Peyer's patch (tissue), 4 donors: ENCODE measurements around the gene RAB39A. TPM values are rescaled to one million over a fixed set of nuclear protein-coding genes. Genes with fewer than 3 reads are reported as not detected.

Experiments
- DNase-seq, 3 donors: peaks; one replicate each; pipeline ENCODE4 v3.0.0-alpha.2; 2017 to 2019
- H3K27ac ChIP-seq, 4 donors: fragments of 200-600 bp; sonication (generic); one replicate each; pipeline ENCODE4 v1.5.1; 2016 to 2019
- H3K27me3 ChIP-seq, 2 donors: fragments of 200-600 bp; sonication (generic); one replicate each; pipeline ENCODE4 v1.5.1; 2019
- H3K36me3 ChIP-seq, 3 donors: fragments of 200-600 bp; sonication (generic); one replicate each; pipeline ENCODE4 v1.5.1; 2016 to 2019
- H3K4me1 ChIP-seq, 4 donors: fragments of 200-600 bp; sonication (generic); one replicate each; pipeline ENCODE4 v1.5.1; 2016 to 2019
- H3K4me3 ChIP-seq, 4 donors: fragments of 200-600 bp; sonication (generic); 1 replicate in 3 of 4; 2 replicates in 1 of 4; pipeline ENCODE4 v1.5.1; 2016 to 2019; ENCODE audit warnings: mild to moderate bottlenecking in 1 of 4
- H3K9me3 ChIP-seq, 4 donors: fragments of 200-600 bp; sonication (generic); one replicate each; pipeline ENCODE4 v1.5.1; 2016 to 2019; ENCODE audit warnings: mild to moderate bottlenecking in 1 of 4
- POLR2A ChIP-seq, 2 donors: fragments of 450-650 bp; IDR thresholded peaks; one replicate each; pipeline ENCODE4 v1.5.1; 2017; ENCODE audit warnings: antibody characterized with exemption in 2 of 2, mild to moderate bottlenecking in 2 of 2, moderate library complexity in 2 of 2
- total RNA-seq, 4 donors: library from RNA; depleted of rRNA; stranded (reverse); fragments of >200 nt; gene quantifications; one replicate each; pipeline ENCODE4 v1.1.0, GENCODE V29; 2016
- TF ChIP-seq, protein P1 (sequence below), 6 experiments: fragments of 450-650 bp in 4 of 6; fragments of 200-600 bp in 2 of 6; sonication (generic) in 1 of 6; IDR thresholded peaks; one replicate each; pipeline ENCODE4 v1.5.1; 2017 to 2019; ENCODE audit warnings: antibody characterized with exemption in 6 of 6, mild to moderate bottlenecking in 3 of 6, moderate library complexity in 1 of 6

The RAB39A gene
- total RNA-seq, 4 donors from 2014 or later: 0.67 to 2.5 (median 0.87) TPM

DNA sequence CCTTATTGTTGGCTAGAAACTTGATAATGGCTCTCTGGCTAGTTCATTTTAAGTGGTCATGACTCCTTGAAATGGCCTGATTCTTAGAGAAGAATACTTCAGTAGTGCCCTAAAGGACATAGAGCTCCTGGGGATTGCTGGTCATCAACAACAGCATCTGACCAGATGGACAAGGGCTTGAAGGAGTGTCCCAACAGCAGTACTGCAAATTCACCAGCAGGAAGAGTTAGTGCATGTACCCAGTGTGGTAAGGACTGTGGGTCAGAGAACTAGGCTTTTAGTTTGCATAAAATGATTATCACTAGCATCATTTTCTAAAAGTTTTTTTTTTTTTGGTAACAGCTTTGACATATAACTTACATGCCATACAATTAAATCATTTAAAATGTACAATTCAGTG is 41.0 kb downstream of the RAB39A start:
- DNase-seq: no peak
- Histone ChIP-seq H3K27ac (no peak overlapping the region), H3K36me3 (no peaks in the 10 kb centered on the region), H3K4me3 (no peak overlapping the region), H3K4me1 (no peaks in the 10 kb centered on the region), H3K27me3 (no peaks in the 10 kb centered on the region), H3K9me3 (no peaks in the 10 kb centered on the region)
- TF ChIP-seq, protein P1, sequence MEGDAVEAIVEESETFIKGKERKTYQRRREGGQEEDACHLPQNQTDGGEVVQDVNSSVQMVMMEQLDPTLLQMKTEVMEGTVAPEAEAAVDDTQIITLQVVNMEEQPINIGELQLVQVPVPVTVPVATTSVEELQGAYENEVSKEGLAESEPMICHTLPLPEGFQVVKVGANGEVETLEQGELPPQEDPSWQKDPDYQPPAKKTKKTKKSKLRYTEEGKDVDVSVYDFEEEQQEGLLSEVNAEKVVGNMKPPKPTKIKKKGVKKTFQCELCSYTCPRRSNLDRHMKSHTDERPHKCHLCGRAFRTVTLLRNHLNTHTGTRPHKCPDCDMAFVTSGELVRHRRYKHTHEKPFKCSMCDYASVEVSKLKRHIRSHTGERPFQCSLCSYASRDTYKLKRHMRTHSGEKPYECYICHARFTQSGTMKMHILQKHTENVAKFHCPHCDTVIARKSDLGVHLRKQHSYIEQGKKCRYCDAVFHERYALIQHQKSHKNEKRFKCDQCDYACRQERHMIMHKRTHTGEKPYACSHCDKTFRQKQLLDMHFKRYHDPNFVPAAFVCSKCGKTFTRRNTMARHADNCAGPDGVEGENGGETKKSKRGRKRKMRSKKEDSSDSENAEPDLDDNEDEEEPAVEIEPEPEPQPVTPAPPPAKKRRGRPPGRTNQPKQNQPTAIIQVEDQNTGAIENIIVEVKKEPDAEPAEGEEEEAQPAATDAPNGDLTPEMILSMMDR (IDR thresholded peaks at IDR 0.05): no peak
- TF ChIP-seq POLR2A (IDR thresholded peaks at IDR 0.05): no peak

DNA sequence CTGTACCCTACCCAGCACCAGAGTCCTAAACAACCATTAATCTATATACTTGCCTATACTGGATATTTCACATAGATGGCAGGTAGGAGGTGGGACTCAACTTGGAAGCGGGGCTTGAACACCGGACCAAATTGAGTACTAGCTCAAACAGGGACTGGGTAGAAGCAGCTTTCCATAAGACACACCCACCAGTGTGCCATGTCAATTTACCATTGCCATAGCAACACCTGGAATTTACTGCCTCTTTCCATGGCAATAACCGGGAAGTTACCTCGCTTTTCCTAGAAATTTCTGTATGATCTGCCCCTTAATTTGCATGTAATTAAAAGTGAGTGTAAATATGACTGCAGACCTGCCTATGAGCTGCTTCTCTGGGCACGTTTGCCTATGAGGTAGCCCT is 41.8 kb downstream of the RAB39A start:
- no peaks in the 10 kb centered on the region for H3K27me3 ChIP-seq
- no peaks in the 10 kb centered on the region for H3K9me3 ChIP-seq
- no peak overlapping the region for H3K4me3 ChIP-seq
- TF ChIP-seq POLR2A (IDR thresholded peaks at IDR 0.05): no peak
- TF ChIP-seq, protein P1 (IDR thresholded peaks at IDR 0.05): no peak
- no peaks in the 10 kb centered on the region for H3K36me3 ChIP-seq
- H3K27ac ChIP-seq: no peak overlapping the region
- no peak for DNase-seq
- no peaks in the 10 kb centered on the region for H3K4me1 ChIP-seq

DNA sequence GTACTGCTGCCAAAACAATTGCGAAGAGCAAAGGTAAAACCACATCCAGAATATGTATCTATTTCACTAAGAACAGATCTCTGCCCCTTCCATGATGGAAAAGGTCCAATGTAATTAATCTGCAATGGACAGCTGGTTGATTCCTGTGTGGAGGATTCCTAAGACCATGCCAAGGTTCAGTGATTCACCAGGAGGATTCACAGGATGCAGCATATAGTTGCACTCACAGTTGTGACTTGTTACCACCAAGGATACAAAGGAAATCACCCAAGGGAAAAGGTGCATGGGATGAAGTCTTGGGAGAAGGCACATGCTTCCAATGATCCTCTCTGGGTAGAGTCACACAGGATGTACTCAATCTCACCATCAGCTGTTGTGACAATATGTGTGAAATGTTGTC is 45.4 kb downstream of the RAB39A start:
- no peaks in the 10 kb centered on the region for H3K36me3 ChIP-seq
- no peak for DNase-seq
- no peaks in the 10 kb centered on the region for H3K9me3 ChIP-seq
- no peaks in the 10 kb centered on the region for H3K4me1 ChIP-seq
- no peak overlapping the region for H3K4me3 ChIP-seq
- H3K27ac ChIP-seq: no peak overlapping the region
- TF ChIP-seq, protein P1 (IDR thresholded peaks at IDR 0.05): no peak
- no peak for TF ChIP-seq POLR2A (IDR thresholded peaks at IDR 0.05)
- no peaks in the 10 kb centered on the region for H3K27me3 ChIP-seq

DNA sequence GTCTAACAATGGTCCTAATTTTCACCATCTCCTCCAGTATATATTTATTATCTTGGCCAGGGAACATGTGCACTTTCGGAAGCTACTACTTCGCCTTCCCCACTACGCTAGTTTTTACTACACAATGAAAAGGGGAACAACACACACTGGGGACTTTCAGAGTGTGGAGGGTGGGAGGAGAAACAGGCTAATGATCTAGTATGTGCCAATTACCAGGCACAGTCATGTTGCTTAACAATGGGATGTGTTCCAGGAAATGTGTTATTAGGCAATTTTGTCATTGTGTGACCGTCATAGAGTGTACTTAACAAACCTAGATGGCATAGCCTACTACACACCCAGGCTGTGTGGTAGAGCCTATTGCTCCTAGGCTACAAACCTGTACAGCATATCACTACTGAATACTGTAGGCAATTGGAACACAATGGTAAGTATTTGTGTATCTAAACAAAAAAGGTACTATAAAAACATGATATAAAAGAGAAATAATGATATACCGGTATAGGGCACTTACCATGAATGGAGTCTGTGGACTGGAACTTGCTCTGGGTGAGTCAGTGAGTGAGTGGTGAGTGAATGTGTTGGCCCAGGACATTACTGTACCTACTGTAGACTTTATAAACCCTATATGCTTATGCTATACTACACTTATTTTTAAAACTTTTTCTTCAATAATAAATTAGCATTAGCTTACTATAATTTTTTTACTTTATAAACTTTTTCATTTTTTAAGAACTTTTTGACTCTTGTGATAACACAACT is 60.3 kb downstream of the RAB39A start:
- no peaks in the 10 kb centered on the region for H3K36me3 ChIP-seq
- no peaks in the 10 kb centered on the region for H3K9me3 ChIP-seq
- DNase-seq: no peak
- no peaks in the 10 kb centered on the region for H3K4me1 ChIP-seq
- H3K27me3 ChIP-seq: no peaks in the 10 kb centered on the region
- H3K27ac ChIP-seq: no peak overlapping the region
- TF ChIP-seq POLR2A (IDR thresholded peaks at IDR 0.05): no peak
- TF ChIP-seq, protein P1 (IDR thresholded peaks at IDR 0.05): no peak
- H3K4me3 ChIP-seq: no peak overlapping the region

DNA sequence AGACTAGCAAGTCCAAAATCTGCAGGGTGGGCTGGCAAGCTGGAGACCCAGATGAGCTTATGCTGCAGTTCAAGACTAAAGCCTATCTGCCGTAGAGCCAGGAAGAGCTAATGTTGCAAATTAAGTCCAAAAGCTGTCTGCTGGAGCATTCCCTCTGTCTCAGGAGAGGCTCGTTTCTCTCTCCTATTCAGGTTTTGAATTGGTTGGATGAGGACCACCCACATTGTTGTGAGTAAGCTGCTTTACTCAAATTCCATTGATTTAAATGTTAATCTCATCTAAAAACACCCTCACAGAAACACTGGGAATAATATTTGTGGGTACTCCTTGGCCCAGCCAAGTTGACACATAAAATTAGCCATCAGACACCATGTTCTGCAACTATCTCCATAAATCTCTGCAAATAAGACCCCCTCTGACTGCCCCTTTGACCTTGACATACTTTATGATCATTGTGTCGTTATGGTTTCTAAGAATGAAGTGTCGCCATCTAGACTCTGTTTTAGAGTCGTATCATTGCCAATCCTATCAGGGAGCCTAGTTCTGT is 63.7 kb downstream of the RAB39A start:
- Histone ChIP-seq H3K9me3 (no peaks in the 10 kb centered on the region), H3K4me1 (no peaks in the 10 kb centered on the region), H3K36me3 (no peaks in the 10 kb centered on the region), H3K27ac (no peak overlapping the region), H3K4me3 (no peak overlapping the region), H3K27me3 (no peaks in the 10 kb centered on the region)
- no peak for DNase-seq
- no peak for TF ChIP-seq POLR2A (IDR thresholded peaks at IDR 0.05)
- TF ChIP-seq, protein P1 (IDR thresholded peaks at IDR 0.05): no peak
